HG02938 (cell line): ENCODE data around the gene ARHGEF12.

Experiments
- ATAC-seq: cut with Tn5 transposase; IDR thresholded peaks from one replicate; pipeline ENCODE4 v1.9.1; 2021; ENCODE audit warnings: mild to moderate bottlenecking, moderate library complexity; ENCODE audit not compliant: unreplicated experiment

ARHGEF12 gene

DNA sequence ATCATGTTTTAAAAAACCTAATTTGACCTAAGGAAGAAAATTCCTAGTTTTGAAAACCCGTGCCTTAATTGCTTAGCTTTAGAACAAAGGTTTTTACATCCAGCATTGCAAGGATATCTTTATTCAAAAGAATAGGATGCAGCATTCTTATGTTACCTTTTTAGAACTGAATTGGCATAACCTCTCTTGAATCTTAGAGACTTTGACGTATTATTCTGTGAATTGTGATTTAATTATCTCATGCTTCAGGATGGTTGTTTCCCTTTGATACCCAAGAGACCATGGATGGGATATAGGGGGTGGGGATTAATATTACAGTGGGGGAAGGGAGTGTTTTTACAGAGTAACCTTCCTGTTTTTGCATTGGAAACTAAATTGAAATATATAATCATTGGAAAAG is 49.4 kb downstream of the ARHGEF12 start:
- ATAC-seq, result no peak

DNA sequence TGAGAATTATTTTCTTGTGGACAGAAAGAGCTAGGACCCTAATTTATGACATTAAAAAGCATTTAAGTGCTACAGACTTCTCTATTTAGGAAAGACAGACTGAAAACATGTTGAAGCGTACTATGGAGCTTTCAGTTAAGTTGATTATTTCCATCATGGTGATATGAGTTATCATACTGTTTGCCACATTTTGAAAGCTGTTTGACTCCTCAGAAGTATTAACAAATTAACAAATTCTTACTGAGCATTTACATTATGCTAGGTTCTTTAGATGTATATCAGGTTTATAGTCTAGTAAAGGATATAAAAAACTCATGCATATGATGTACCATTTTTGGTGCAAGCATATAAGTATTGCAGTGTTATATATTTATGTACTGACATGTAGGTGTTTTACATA is 50.1 kb downstream of the ARHGEF12 start:
- ATAC-seq, result no peak

DNA sequence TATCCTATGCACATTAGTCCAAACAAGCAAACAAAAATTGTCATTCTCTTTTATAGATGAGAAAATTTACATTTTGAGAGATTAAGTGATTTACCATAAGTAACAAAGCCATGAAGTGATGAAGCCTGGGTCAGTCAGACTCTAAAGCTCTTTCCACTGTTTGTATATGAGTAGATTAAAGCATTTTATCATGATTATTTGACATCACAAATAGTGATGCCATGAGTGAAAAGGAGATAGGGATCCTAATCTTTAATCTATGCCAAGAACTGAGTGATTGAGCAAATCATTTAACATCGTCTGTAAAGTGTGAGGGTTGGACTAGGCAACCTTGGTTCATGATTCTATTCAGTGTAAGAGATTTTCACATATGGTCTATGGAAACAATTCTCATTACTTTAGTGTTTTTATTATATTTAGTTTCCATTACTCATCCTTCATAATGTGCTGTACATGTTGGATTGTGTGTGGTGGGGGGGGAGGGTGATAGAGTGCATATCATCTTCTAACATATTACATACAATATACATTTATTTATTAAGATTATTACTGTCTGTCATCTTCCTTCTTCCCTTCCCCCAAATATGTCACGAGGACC is 50.7 kb downstream of the ARHGEF12 start:
- ATAC-seq, result no peak

DNA sequence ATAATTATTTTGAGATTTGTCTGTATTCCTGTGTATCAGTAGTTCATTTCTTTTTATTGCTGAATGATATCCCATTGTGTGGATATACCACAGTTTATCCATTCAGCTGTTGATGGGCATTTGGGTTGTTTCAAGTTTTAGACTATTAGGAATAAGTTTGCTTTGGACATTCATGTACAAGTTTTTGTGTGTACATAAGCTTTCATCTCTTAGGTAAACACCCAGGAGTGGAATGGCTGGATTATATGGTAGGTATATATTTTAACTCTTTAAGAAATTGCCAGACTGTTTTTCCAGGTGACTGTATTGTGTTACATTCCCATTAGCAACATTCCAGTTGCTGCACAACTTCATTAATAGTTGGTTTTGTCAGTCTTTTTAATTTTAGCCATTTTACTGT is 52.0 kb downstream of the ARHGEF12 start:
- ATAC-seq, result no peak

DNA sequence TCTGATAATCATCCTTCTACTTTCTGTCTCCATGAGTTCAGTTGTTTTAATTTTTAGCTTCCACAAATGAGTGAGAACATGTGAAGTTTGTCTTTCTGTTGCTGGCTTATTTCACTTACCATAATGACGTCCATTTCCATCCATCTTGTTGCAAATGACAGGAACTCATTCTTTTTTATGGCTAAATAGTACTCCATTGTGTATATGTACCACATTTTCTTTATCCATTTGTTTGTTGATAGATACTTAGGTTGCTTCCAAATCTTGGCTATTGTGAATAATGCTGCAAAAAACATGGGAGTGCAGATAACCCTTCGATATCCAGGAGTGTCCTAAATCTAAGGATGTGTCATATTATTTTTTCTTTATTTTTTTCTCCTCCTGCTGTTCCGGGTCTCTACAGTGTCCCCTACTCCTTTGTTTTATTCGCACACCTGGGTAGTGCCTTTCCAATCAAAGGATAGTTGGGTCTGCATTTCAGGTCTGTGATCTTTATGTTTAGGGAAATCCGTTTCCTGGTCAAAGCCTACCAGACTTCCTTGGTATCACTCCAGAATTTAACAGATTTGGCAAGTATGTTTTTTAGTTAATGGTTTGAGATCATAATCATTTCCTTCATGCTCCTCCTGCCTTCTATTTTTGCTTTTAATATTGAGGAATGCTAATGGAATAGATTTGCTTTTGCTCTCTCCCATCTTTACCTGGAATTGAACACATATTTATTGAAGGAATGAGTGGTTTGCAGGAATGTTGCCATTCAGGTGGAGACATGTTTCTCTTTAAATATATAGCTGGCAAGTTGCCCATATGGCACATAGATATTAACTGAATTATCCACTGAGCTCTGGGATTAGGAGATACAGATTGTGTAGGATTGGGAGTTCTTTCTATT is 53.7 kb downstream of the ARHGEF12 start:
- ATAC-seq, result no peak

DNA sequence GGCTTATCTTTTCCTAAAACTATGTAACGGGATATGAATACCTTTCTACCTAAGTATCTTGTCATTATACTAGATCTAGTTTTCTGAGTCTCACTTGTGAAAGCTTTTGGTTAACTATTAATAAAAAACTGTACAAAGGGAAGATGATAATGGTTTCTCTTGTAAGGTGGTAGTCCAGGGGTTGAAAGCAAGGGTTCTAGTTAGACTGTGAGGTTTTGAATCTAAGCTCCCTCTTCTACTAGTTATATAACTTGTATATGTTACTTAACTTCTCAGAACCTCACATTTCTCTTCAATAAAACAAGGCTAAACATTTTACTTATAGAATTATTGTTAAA is 54.3 kb downstream of the ARHGEF12 start:
- ATAC-seq, result no peak

DNA sequence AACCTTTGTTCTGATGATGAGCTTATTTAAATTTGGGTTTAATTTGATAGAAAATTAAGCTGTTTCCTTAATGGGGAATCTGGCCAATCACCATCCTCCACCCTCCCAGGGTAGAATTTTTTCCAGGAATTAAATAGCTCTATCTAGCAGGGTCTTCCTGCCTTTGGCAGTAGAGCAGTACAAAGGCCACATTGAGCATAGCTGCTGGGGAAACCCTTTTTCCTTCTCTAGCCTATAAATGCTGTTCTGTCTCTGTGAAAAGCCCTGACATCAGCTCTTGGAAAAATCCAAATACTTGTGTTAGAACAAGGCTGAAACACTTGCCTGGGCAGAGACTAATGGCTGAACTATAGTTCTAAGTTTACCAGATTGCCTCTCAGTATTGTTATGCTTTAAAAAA is 55.1 kb downstream of the ARHGEF12 start:
- ATAC-seq, result no peak

DNA sequence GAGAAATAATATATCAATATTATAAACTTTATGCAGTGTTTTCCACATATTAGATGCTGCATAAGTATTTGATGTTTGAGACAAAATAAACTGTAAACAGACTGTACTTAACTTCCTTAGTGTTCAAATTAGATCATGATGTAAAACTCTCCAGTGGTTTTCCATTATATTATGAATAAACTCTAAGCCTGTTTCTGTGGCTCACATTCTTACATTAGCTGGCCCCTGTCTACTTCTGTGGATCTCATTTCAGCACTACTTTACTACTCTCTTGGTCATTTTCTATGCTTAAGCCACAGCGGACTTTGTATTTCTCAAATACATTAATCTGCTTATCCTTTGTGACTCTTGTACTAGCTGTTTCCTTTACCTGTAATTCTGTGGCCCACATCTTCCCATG is 55.6 kb downstream of the ARHGEF12 start:
- no peak for ATAC-seq

DNA sequence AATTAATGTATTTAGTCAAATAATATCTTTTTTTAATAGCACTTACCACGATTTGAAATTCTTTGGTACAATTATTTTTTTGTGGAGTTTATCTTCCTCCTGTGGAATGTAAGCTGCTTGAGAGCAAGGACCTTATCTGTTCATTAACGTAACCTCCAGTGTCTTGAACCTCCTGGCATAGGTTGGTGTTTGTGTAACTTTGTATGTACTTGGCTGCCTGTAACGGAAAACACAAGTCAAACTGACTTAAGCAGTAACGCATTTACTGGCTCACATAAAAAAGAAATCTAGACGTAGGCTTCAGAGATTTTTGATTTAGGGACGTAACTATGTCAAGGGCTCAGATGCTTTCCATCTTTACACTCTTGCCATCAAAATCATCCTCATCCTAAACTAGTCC is 56.1 kb downstream of the ARHGEF12 start:
- ATAC-seq, result no peak

DNA sequence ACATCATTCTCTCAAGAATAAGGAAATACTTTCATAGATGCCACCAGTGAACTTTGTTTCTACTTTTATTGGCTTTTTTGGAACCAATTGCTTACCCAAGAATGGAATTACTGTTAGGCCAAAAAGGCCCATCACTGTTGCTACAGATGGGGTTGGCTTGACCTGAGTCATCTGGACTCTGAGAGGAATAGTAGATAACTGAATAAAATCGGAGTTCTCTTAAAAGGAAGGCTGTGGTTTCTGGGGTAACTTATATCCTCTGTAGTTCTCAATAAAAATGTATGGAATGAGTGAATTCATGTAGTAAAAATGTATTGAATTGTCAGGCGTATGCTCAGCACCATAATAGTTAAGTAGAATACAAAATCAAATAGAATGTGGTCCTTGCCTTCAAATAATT is 56.6 kb downstream of the ARHGEF12 start:
- ATAC-seq, result no peak

DNA sequence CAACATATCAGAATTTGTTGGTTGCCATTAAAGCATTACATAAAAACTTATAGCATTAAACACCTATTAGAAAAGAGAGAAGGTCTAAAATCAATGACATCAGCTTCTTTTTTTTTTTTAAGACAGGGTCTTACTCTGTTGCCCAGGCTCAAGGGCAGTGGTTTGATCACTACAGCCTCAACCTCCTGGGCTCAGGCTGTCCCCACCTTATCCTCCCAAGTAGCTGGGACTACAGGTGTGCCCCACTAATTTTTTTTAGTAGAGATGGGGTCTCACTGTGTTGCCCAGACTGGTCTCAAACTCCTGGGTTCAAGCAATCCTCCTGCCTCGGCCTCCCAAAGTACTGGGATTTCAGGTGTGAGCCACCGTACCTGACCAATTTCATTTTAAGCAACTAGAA is 57.9 kb downstream of the ARHGEF12 start:
- ATAC-seq, result no peak

DNA sequence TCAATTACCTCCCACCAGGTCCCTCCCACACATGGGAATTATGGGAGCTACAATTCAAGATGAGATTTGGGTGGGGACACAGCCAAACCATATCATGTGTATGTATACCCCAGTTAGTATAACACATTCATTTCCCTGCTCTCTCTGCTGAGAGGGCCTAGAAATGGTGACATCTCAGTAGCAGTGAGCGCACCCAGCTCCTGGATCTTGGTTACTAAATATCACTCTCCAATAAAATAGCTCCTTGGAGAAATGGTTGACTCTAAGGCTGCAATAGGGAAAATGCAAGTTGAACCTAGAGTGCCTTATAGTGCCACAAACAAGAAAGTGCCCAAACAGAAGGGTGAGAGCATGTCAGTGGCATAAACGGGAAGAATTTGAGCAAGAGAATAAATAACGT is 59.6 kb downstream of the ARHGEF12 start:
- no peak for ATAC-seq

DNA sequence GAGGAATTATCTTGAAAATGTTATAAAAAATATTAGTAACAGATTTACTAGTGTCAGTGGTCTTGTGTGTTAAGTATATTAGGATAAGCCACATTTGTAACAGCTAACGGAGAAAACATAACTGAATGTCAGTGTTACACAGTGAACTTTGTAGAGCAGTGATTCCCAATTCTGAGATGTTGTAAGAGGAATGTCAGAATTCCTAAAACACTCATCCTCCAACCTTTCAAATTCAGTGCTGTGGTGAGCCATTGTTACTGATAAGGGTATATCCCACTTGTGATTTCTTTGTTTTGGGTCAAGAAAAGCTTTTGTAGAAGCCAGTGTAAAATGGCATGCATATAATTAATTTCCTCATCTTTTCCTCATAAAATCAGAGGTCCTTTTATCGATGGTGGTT is 61.9 kb downstream of the ARHGEF12 start:
- ATAC-seq, result no peak

DNA sequence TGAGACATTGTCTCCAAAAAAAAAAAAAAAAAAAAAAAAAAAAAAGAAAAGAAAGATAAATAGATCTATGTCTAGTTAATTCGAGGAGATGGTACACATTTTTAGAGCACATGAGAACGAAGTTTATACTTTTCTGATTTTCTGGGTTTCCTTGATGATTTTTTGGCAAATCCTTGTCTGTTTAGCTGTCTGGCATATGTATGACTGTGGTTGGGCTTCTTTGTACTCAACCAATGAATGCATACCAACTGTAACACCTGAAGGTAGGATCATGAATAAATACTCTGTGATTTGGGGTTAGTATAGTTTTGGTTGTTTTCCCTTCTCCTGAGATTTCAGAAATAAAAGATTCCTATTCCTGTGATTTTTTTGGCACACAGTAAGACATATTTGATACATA is 63.1 kb downstream of the ARHGEF12 start:
- no peak for ATAC-seq

DNA sequence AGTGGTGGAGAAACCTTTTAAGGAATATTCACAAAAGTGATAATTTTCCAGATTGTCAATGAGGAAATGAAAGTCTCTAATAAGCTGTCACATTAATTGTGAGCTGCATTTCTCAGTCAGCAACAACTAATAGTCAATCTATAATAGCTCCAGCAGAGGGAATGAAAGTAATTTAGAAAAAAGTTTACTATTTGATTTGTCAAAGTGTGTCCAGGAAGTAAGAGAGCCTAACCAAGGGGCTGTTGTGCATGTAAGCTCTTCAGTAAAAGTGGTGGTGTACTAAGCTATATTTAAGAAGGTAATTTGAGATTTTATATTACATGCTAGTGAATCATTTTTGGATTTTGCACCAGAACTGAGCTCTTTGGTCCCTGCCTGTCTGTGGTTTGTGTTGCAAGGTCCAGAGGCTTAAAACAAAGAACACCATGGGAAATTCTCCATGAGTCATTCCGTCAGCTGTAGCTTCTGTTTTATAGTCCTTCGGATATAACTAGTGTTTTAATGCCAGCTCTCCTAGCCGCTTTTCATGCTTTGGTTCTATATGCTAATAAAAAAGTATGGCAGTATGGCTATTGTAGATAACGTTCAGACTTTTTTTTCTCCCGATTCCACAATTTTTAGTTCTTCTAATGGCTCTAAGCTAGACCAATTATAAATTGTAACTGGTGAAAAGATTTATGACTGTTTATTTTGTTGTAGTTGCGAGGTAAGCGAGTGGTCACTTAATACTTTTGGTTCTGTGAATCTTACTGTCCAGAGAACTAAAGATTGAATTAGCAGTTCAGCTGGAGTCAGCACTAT is 64.6 kb downstream of the ARHGEF12 start:
- ATAC-seq, result no peak

DNA sequence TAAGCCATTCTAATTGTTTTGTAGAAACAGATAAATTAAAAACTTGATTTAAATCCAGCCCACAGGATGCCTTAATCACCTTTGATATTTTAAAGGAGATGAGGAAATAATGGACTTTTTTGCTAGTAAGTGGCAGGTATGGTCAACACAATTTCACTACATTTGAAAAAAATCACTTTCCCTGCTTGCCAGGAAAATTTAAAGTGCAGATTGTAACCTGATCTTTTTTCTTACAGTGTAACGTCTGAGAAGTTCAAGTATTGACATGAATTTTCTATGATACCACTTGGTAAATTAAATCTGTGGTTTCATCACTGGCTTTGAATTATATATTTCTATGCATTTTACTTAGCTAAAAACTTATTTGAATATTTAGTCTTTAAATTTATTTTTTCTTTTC is 65.3 kb downstream of the ARHGEF12 start:
- ATAC-seq, result no peak

DNA sequence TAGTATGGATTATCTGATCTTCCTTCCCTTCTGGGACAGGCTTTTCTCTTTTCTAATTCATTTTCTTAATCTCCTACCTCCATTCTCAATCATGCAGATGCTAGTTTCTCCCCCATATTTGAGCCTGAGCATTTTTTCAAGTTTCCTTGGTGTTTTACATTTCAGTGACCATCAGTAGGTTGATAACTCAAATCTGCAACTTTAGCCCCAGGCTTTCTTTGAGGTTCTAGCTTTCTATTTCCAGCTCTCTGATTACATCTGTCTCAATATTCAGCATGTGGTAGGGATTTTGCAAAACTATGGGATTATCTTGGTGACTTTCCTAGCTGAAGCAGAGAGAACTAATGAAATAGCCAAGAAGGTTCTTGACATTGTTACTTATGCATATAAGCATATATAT is 67.8 kb downstream of the ARHGEF12 start:
- ATAC-seq, result no peak

DNA sequence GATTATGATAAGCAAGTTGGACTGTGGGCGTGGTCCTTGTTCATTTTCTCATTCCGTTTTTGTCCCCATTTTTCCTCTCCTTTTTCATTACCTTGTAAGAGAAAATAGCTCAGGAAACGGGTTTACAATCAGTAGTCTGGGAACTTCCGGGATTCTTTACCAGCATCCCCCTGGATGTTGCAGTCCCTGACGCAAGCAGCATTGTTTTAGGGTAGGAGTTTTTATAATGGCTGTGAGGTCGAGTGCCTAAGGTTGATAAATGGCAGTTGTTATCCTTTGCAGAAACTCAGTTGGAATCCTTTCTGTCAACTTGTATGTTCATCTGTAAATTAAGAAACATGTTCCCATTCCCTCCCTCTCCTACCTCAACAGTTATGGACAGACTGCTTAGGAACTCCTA is 68.3 kb downstream of the ARHGEF12 start:
- ATAC-seq, result no peak

DNA sequence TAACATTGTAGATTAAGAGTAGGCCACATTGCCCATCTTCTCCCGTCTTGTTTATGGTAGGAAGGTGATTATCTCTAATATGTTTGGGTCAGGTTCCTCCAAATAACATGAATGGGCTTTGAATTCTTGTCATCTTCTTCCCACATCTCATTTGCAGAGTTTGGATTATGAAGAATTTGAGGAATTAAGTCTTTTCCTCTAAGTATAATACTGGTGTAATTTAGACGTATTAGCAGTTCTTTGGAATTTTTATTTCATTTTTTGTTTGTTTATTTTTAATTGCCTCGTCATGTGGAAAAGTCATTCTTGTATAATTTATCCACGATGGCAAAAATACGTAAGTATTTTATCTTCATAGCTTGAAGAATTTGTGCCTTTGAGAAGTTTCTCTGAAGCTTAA is 73.4 kb downstream of the ARHGEF12 start:
- no peak for ATAC-seq

DNA sequence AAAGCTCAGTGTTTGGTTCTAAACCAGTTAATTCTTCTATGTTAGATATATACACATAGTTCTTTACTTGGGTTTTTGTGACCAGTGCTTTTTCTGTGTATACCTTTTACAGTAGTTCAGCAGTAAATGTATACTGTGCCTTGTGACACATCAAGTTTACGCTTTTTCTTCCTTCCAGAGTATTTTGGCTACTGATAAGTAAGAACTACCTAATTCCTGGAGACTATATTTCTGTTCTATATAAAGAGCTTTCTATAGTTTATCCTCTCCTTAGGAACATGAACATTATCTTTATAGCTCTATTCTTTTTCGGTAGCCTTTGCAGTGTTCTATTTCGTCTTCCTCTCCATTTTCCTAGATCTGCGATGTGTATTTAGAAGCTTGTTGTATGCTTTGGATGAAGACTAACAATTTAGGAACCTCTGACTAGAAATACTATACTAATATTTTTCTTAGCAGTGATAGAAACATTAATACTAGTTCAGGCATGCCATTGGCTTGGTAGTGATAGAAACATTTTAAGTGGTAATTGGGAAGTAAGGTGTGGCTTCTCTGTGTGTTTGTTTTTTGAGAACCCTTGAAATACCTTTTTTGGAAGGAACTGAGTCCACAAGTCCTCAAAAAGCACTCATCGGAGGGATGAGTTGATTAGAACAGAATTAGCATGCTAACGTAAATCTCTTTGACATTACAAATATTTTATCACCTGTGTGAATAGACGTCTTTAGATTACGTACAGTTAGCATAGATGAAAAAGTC is 74.6 kb downstream of the ARHGEF12 start:
- no peak for ATAC-seq

DNA sequence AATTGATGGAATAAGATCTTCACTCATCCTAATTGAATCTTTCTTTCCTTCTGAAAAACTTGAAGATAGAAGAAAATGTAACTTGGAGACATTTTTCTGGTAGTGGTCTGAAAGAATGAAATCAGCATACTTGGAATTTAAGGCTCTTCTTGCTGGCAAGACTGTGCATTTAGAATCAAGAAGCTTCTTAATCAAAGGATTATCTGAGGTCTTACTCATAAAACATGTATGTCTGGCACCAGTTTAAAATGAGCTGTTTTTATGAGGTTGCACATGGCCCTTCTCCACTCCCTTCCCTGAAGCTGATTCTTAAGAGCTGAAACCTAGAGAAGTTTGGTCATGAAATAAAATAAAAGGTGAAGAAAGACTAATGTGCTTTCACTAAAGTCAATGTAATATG is 77.3 kb downstream of the ARHGEF12 start:
- no peak for ATAC-seq
